H1 (cell line): ENCODE results near the gene NWD2. TPM values are rescaled to one million over a fixed set of nuclear protein-coding genes. Genes with fewer than 3 reads are reported as not detected.

Experiments
- CTCF ChIA-PET: fragments of 300-600 bp; sonication (Branson Sonifier 250); formaldehyde crosslinking; loops from one replicate; lab custom pipeline; 2021; ENCODE audit not compliant: partially characterized antibody; lab: Charles Lee
- POLR2A ChIA-PET: fragments of 300-600 bp; sonication (Branson Sonifier 250); formaldehyde crosslinking; loops from one replicate; lab custom pipeline; 2021; ENCODE audit warnings: inconsistent platforms; ENCODE audit not compliant: partially characterized antibody; lab: Charles Lee
- DNase-seq, 2 experiments: peaks; one replicate each; pipeline versions ENCODE4 v3.0.0 to v3.0.0-alpha.2; 2010 to 2022; ENCODE audit warnings: low spot score in 2 of 2, low read depth in 1 of 2, mixed read lengths in 1 of 2
- FAIRE-seq: peaks from 2 replicates; lab custom pipeline; 2011; peaks lifted over from hg19 to GRCh38; lab: Jason Lieb, UNC
- H2AFZ ChIP-seq: 2 replicates; pipeline ENCODE4 v1.8.1; 2012; ENCODE audit warnings: low read length, inconsistent platforms
- H2AK5ac ChIP-seq: 2 replicates; pipeline ENCODE4 v1.6.1; 2013; ENCODE audit warnings: low read depth, low read length
- H2BK120ac ChIP-seq: replicated peaks from 2 replicates; pipeline ENCODE3; 2013; ENCODE audit warnings: low read depth, low read length, inconsistent platforms
- H2BK12ac ChIP-seq: 2 replicates; pipeline ENCODE4 v1.6.1; 2013; ENCODE audit warnings: low read depth, low read length
- H2BK15ac ChIP-seq: 2 replicates; pipeline ENCODE4 v1.6.1; 2013; ENCODE audit warnings: low read length
- H2BK20ac ChIP-seq: 2 replicates; pipeline ENCODE4 v1.6.1; 2013; ENCODE audit warnings: low read length
- H2BK5ac ChIP-seq: 2 replicates; pipeline ENCODE4 v1.6.1; 2013; ENCODE audit warnings: low read depth, low read length
- H3K14ac ChIP-seq: 2 replicates; pipeline ENCODE4 v1.6.1; 2013; ENCODE audit warnings: inconsistent platforms; ENCODE audit not compliant: insufficient read length
- H3K18ac ChIP-seq: 2 replicates; pipeline ENCODE4 v1.6.1; 2013; ENCODE audit warnings: low read length; ENCODE audit errors: extremely low read depth
- H3K23ac ChIP-seq: 2 replicates; pipeline ENCODE4 v1.6.1; 2013; ENCODE audit warnings: inconsistent platforms; ENCODE audit not compliant: insufficient read length
- H3K23me2 ChIP-seq: 2 replicates; pipeline ENCODE4 v1.6.1; 2013; ENCODE audit warnings: low read depth, low read length
- H3K27ac ChIP-seq: 2 replicates; pipeline ENCODE4 v1.6.1; 2011; ENCODE audit warnings: low read depth, low read length, inconsistent platforms
- H3K27me3 ChIP-seq, 4 experiments: replicated peaks in 1 of 4; 1 replicate in 1 of 4; 2 replicates in 3 of 4; pipeline versions ENCODE4 v1.6.1 to v1.8.1; 2011 to 2013; ENCODE audit warnings: low read length in 3 of 4, mild to moderate bottlenecking in 3 of 4, inconsistent platforms in 2 of 4, mixed read lengths in 2 of 4, moderate library complexity in 1 of 4; ENCODE audit not compliant: control insufficient read depth in 3 of 4, insufficient read depth in 3 of 4; ENCODE audit errors: extremely low read depth in 1 of 4
- H3K36me3 ChIP-seq, 4 experiments: 2 replicates each; pipeline versions ENCODE4 v1.6.1 to v1.8.1; 2011 to 2013; ENCODE audit warnings: mild to moderate bottlenecking in 4 of 4, low read length in 3 of 4, moderate library complexity in 2 of 4, control low read depth in 1 of 4, inconsistent platforms in 1 of 4; ENCODE audit not compliant: insufficient read depth in 4 of 4, control insufficient read depth in 2 of 4
- H3K4ac ChIP-seq: replicated peaks from 2 replicates; pipeline ENCODE3; 2013; ENCODE audit warnings: low read length, low read depth, mixed read lengths, inconsistent platforms; ENCODE audit not compliant: insufficient read length
- H3K4me1 ChIP-seq, 4 experiments: replicated peaks in 1 of 4; 1 replicate in 1 of 4; 2 replicates in 3 of 4; pipeline versions ENCODE4 v1.6.1 to v1.8.1; 2011 to 2013; ENCODE audit warnings: low read length in 3 of 4, inconsistent platforms in 2 of 4, mixed read lengths in 1 of 4; ENCODE audit not compliant: insufficient read depth in 4 of 4, control insufficient read depth in 3 of 4
- H3K4me2 ChIP-seq, 2 experiments: 2 replicates each; pipeline versions ENCODE4 v1.6.1 to v1.8.1; 2011 to 2013; ENCODE audit warnings: low read depth in 2 of 2, low read length in 2 of 2, control low read depth in 1 of 2, inconsistent platforms in 1 of 2, mild to moderate bottlenecking in 1 of 2; ENCODE audit not compliant: insufficient read depth in 1 of 2
- H3K4me3 ChIP-seq, 4 experiments: fragments of 200-600, 300-600 bp in 1 of 4; sonication (generic), shearing (Covaris generic), sonication (Bioruptor Twin) in 1 of 4; 2 replicates each; pipeline versions ENCODE4 v1.5.1 to v1.8.1; 2011 to 2016; ENCODE audit warnings: low read length in 4 of 4, low read depth in 3 of 4, control low read depth in 2 of 4, inconsistent platforms in 2 of 4, mild to moderate bottlenecking in 2 of 4, mixed read lengths in 1 of 4, moderate library complexity in 1 of 4; ENCODE audit not compliant: insufficient read depth in 2 of 4; ENCODE audit errors: extremely low read depth in 1 of 4
- H3K56ac ChIP-seq: replicated peaks from 2 replicates; pipeline ENCODE3; 2013; ENCODE audit warnings: low read depth, mild to moderate bottlenecking, mixed read lengths, low read length, inconsistent platforms; ENCODE audit not compliant: insufficient read length
- H3K79me1 ChIP-seq: 2 replicates; pipeline ENCODE4 v1.6.1; 2013; ENCODE audit warnings: low read depth, low read length, control low read depth
- H3K79me2 ChIP-seq, 2 experiments: 2 replicates each; pipeline versions ENCODE4 v1.6.1 to v1.8.1; 2012 to 2013; ENCODE audit warnings: low read length in 2 of 2, mild to moderate bottlenecking in 2 of 2, inconsistent platforms in 1 of 2; ENCODE audit not compliant: insufficient read depth in 2 of 2, control insufficient read depth in 1 of 2
- H3K9ac ChIP-seq, 4 experiments: replicated peaks in 1 of 4; 1 replicate in 1 of 4; 2 replicates in 3 of 4; pipeline versions ENCODE4 v1.6.1 to v1.8.1; 2011 to 2013; ENCODE audit warnings: low read depth in 3 of 4, low read length in 3 of 4, control low read depth in 2 of 4, mild to moderate bottlenecking in 2 of 4, moderate library complexity in 2 of 4, inconsistent platforms in 1 of 4; ENCODE audit errors: extremely low read depth in 1 of 4
- H3K9me3 ChIP-seq, 2 experiments: 2 replicates each; pipeline versions ENCODE4 v1.6.1 to v1.8.1; 2012 to 2013; ENCODE audit warnings: mild to moderate bottlenecking in 2 of 2, moderate library complexity in 2 of 2, control low read depth in 1 of 2, inconsistent platforms in 1 of 2, low read depth in 1 of 2, low read length in 1 of 2, mixed read lengths in 1 of 2; ENCODE audit not compliant: insufficient read depth in 2 of 2
- H4K20me1 ChIP-seq, 2 experiments: replicated peaks in 1 of 2; 2 replicates each; pipeline versions ENCODE3 to v1.8.1; 2011 to 2013; ENCODE audit warnings: inconsistent platforms in 2 of 2, low read length in 2 of 2, mild to moderate bottlenecking in 1 of 2; ENCODE audit not compliant: insufficient read depth in 2 of 2, control insufficient read depth in 1 of 2
- H4K5ac ChIP-seq: 2 replicates; pipeline ENCODE4 v1.6.1; 2013; ENCODE audit warnings: low read length, low read depth, mixed read lengths, inconsistent platforms; ENCODE audit not compliant: insufficient read length
- H4K8ac ChIP-seq: 2 replicates; pipeline ENCODE4 v1.8.0; 2013; ENCODE audit warnings: mild to moderate bottlenecking, moderate library complexity, low read length, inconsistent platforms; ENCODE audit not compliant: insufficient read depth; ENCODE audit errors: extremely low read depth
- H4K91ac ChIP-seq: replicated peaks from 2 replicates; pipeline ENCODE3; 2013; ENCODE audit warnings: low read length, mixed read lengths, inconsistent platforms; ENCODE audit not compliant: insufficient read length
- ATF3 ChIP-seq: IDR thresholded peaks from 2 replicates; pipeline ENCODE4 v1.6.1; 2011; ENCODE audit warnings: low read depth, mild to moderate bottlenecking, low read length; ENCODE audit not compliant: insufficient read depth
- BCL11A ChIP-seq, 2 experiments: IDR thresholded peaks; one replicate each; pipeline ENCODE4 v1.6.1; 2011; ENCODE audit warnings: low read depth in 2 of 2, low read length in 2 of 2, mild to moderate bottlenecking in 2 of 2
- BRCA1 ChIP-seq: IDR thresholded peaks from 2 replicates; pipeline ENCODE4 v1.6.1; 2012; ENCODE audit warnings: low read depth, low read length, improper control_type of control experiment
- CBX8 ChIP-seq: fragments of 300-800, 300-1000 bp; sonication (generic); IDR thresholded peaks from 2 replicates; pipeline ENCODE4 v1.7.1; 2016; ENCODE audit warnings: low read depth, low read length, borderline replicate concordance
- CREB1 ChIP-seq: IDR thresholded peaks from 2 replicates; pipeline ENCODE4 v1.6.1; 2012; ENCODE audit warnings: inconsistent platforms
- EGR1 ChIP-seq: IDR thresholded peaks from 2 replicates; pipeline ENCODE4 v1.6.1; 2011; ENCODE audit warnings: low read depth, low read length, borderline replicate concordance
- FOSL1 ChIP-seq: IDR thresholded peaks from 2 replicates; pipeline ENCODE4 v1.6.1; 2011; ENCODE audit warnings: mild to moderate bottlenecking, low read depth, low read length, moderate library complexity; ENCODE audit not compliant: insufficient read depth
- JUND ChIP-seq: IDR thresholded peaks from 2 replicates; pipeline ENCODE4 v1.6.1; 2011; ENCODE audit warnings: mild to moderate bottlenecking, improper control_type of control experiment, low read length
- KDM1A ChIP-seq: fragments of 200-600, 300-600 bp; sonication (generic); IDR thresholded peaks from 2 replicates; pipeline ENCODE4 v1.7.1; 2016; ENCODE audit warnings: mild to moderate bottlenecking, low read length, borderline replicate concordance
- MAFK ChIP-seq: IDR thresholded peaks from 2 replicates; pipeline ENCODE4 v1.6.1; 2012; ENCODE audit warnings: low read depth, mild to moderate bottlenecking, improper control_type of control experiment, low read length
- POLR2AphosphoS5 ChIP-seq: IDR thresholded peaks from 2 replicates; pipeline ENCODE4 v1.6.1; 2011; ENCODE audit warnings: low read depth, low read length
- SIX5 ChIP-seq: IDR thresholded peaks from 2 replicates; pipeline ENCODE4 v1.6.1; 2011; ENCODE audit warnings: mild to moderate bottlenecking, low read depth, low read length
- SUZ12 ChIP-seq: fragments of 200-600 bp; sonication (generic); IDR thresholded peaks from 2 replicates; pipeline ENCODE4 v1.6.1; 2012; ENCODE audit warnings: mild to moderate bottlenecking, inconsistent platforms, low read length, moderate library complexity, mixed read lengths
- polyA plus RNA-seq, 7 experiments: library from polyadenylated mRNA; depleted of rRNA in 3 of 7; stranded (reverse) in 5 of 7; unstranded in 2 of 7; fragments of >200 nt in 5 of 7; fragments of 200-250 nt in 2 of 7; gene quantifications; 1 replicate in 5 of 7; 2 replicates in 1 of 7; 4 replicates in 1 of 7; pipeline versions ENCODE4 v1.2.1 to v1.2.3, GENCODE V29; 2011 to 2013; ENCODE audit warnings: missing spikeins in 2 of 7, mixed read lengths in 2 of 7
- total RNA-seq: library from RNA; stranded (reverse); fragmentation: NEBNext Ultra II Directional; extraction: Animal tissue kit (Norgen Biotek cat#: 25700); gene quantifications from 2 replicates; pipeline ENCODE4 v1.2.1, GENCODE V29; 2021
- TF ChIP-seq, protein P1 (sequence below): IDR thresholded peaks from 2 replicates; pipeline ENCODE4 v1.6.1; 2011; ENCODE audit warnings: low read length, improper control_type of control experiment
- TF ChIP-seq, protein P2 (sequence below): IDR thresholded peaks from 2 replicates; pipeline ENCODE4 v1.6.1; 2012; ENCODE audit warnings: inconsistent platforms

Gene NWD2
- total and polyA plus RNA-seq, 2 of the 8 experiments (the other 6 are each of a cell fraction or from before 2014, with no cell fraction given) = under 0.01 TPM; not detected in 1

DNA sequence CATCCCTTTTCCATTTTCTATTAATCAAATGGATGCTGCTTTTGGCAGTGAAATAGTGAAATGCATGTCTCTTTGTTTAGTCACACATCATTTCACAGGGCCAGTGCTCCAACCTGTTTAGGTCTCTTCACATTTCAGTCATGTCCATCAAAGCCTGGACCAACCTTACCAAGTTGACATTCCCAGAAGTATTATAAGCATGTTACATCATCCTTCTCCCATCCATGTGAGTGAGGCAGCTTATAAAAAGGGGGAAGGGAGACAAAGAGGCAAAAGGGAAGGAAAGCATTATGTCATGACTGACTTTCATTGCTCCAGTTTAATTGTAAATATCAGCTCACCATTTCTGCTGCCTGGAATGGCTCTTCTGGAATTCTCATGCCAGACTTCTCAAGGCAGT is 94.4 kb downstream of the NWD2 start:
- no peak overlapping the region for H4K91ac ChIP-seq
- no peak overlapping the region for H3K27ac ChIP-seq
- no peak overlapping the region for H2BK12ac ChIP-seq
- H3K14ac ChIP-seq = no peak overlapping the region
- no peaks in the 10 kb centered on the region for H3K27me3 ChIP-seq
- H2BK120ac ChIP-seq = no peak overlapping the region
- ChIA-PET POLR2A (no interaction called here), CTCF (no interaction called here)
- no peak overlapping the region for H4K5ac ChIP-seq
- H3K4me3 ChIP-seq = no peak overlapping the region
- no peak overlapping the region for H3K4ac ChIP-seq
- no peaks in the 10 kb centered on the region for H3K79me2 ChIP-seq
- no peaks in the 10 kb centered on the region for H3K4me1 ChIP-seq
- H3K9ac ChIP-seq = no peak overlapping the region
- H4K20me1 ChIP-seq = no peaks in the 10 kb centered on the region
- FAIRE-seq (no peak), DNase-seq (no peak)
- H3K23ac ChIP-seq = no peak overlapping the region
- H2BK15ac ChIP-seq = no peak overlapping the region
- H3K56ac ChIP-seq = no peak overlapping the region
- no peak overlapping the region for H2BK20ac ChIP-seq
- no peak overlapping the region for H2AFZ ChIP-seq
- H3K4me2 ChIP-seq = no peak overlapping the region
- no peaks in the 10 kb centered on the region for H3K9me3 ChIP-seq
- no peak overlapping the region for H2AK5ac ChIP-seq
- no peaks in the 10 kb centered on the region for H3K79me1 ChIP-seq
- H3K36me3 ChIP-seq = no peaks in the 10 kb centered on the region
- H4K8ac ChIP-seq = no peak overlapping the region
- H2BK5ac ChIP-seq = no peak overlapping the region
- no peaks in the 10 kb centered on the region for H3K23me2 ChIP-seq
- no peak overlapping the region for H3K18ac ChIP-seq
- no peak for TF ChIP-seq BRCA1
- TF ChIP-seq SIX5 = no peak
- TF ChIP-seq BCL11A (IDR thresholded peaks at IDR 0.05; ENCODE audit: low read depth in 2 of 2, low read length in 2 of 2) = no peak
- no peak for TF ChIP-seq JUND
- no peak for TF ChIP-seq FOSL1
- TF ChIP-seq EGR1 = no peak
- TF ChIP-seq KDM1A = no peak
- TF ChIP-seq ATF3 = no peak
- TF ChIP-seq SUZ12 = no peak
- TF ChIP-seq POLR2AphosphoS5 = no peak
- TF ChIP-seq CBX8 = no peak
- TF ChIP-seq, protein P1, sequence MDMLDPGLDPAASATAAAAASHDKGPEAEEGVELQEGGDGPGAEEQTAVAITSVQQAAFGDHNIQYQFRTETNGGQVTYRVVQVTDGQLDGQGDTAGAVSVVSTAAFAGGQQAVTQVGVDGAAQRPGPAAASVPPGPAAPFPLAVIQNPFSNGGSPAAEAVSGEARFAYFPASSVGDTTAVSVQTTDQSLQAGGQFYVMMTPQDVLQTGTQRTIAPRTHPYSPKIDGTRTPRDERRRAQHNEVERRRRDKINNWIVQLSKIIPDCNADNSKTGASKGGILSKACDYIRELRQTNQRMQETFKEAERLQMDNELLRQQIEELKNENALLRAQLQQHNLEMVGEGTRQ = no peak
- no peak for TF ChIP-seq CREB1
- TF ChIP-seq MAFK = no peak
- TF ChIP-seq, protein P2, sequence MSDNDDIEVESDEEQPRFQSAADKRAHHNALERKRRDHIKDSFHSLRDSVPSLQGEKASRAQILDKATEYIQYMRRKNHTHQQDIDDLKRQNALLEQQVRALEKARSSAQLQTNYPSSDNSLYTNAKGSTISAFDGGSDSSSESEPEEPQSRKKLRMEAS = no peak
